HG02678 (cell line): ENCODE data around the gene MUC4.
"Not testable (repeated sequence)": the region's sequence is repeated elsewhere in the genome, so short reads cannot be mapped to it uniquely, and the experiment has no call there.

ENCODE experiments used
- ATAC-seq: cut with Tn5 transposase; IDR thresholded peaks from one replicate; pipeline ENCODE4 v1.9.1; 2021; ENCODE audit warnings: mild to moderate bottlenecking, moderate library complexity; ENCODE audit not compliant: unreplicated experiment

The MUC4 gene

GRCh38 chr3:195836476-195837135 lies 24.9 kb upstream of the MUC4 start:
- no peak for ATAC-seq

DNA sequence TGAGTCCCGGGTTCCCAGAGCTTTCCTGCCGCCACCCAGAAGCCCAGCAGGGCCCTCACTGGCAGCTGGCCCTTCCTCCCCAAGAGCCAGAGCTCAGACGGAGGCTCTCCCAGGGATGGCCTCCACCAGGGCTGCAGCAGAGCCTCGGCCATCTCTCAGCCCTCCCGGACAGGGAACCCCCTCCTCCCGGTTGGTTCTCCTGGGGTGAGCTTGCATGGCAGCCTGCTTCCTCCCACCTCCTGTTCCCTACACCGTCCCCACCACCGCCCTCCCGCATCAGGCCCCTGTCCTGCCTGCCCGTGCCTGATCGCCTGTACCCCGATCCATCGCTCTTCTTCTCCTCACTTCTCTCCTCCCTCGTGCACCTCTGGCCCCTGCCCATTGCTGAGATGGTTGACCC lies 24.1 kb upstream of the MUC4 start:
- ATAC-seq = no peak

DNA sequence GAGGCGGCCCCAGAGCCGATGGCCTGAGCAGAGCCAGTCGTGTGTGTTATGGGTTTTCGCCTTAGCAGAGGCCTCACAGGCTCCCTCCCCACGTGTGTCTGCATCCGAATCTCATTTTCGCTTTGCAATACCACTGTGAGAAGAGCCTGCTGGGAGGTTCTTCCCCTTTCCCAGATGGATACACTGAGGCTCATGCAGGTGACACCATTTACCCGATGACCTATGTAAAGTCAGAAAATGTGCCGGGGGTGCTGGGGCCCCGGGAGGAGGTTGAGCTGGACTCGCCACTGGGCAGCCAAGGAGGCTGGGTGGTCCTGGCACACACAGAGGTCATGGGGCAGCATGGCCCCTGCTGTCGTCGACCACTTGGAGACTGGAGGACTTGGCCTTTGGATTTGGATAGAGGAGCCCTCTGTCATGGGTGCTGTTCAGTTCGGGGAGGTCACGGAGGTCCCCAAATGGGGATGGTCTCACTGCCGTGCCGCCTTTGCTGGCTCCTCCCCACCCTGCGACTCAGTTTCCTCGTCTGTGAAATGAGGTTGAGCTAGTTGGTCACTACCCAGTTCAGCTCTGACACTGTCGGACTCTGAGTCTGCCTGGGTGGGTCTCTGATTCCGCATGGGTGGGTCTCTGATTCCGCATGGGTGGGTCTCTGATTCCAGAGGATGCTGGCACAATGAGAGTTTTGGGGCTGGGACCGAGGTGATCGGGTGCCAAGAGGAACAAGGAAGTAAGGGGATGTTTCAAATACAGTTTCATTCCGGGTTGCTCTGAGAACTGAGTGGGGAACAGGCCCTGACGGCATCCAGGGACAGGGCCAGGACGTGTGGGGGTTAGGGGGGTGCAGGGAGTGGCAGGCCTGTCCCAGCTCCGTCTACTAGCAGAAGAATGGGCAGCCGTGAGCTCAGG lies 23.2 kb upstream of the MUC4 start:
- ATAC-seq = no peak

DNA sequence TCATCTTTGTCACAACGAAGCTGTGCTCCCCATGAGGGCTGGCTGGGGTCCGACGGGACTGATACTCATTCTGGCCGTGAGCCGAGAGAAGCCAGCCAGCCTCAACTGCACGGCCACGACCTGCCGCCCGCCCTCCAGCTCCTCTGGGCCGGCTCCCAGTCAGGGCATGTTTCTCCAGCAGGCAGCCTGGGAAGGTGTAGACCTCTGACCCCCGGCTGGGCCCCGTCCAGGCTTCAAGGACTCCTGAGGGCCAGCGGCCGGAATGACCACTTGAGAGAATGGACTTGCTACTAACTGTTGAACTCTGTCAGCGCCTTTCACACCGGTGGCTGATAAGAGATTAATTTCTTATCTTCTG lies 18.1 kb upstream of the MUC4 start:
- no peak for ATAC-seq

DNA sequence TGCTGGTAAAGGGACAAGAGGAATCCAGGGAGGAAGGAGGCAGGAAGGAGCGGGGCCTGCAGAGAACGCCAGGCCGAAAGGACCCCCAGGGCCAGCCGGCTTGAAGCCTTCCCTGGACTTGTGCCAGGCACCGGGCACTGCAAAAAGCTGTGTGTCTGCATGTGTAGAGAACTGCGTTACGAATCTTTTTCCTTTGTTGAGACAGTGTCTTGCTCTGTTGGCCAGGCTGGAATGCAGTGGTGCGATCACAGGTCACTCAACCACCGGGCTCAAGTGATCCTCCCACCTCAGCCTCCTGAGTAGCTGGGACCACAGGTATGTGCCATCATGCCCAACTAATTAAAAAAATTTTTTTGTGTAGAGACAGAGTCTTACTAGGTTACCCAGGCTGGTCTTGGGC lies 17.0 kb upstream of the MUC4 start:
- no peak for ATAC-seq

DNA sequence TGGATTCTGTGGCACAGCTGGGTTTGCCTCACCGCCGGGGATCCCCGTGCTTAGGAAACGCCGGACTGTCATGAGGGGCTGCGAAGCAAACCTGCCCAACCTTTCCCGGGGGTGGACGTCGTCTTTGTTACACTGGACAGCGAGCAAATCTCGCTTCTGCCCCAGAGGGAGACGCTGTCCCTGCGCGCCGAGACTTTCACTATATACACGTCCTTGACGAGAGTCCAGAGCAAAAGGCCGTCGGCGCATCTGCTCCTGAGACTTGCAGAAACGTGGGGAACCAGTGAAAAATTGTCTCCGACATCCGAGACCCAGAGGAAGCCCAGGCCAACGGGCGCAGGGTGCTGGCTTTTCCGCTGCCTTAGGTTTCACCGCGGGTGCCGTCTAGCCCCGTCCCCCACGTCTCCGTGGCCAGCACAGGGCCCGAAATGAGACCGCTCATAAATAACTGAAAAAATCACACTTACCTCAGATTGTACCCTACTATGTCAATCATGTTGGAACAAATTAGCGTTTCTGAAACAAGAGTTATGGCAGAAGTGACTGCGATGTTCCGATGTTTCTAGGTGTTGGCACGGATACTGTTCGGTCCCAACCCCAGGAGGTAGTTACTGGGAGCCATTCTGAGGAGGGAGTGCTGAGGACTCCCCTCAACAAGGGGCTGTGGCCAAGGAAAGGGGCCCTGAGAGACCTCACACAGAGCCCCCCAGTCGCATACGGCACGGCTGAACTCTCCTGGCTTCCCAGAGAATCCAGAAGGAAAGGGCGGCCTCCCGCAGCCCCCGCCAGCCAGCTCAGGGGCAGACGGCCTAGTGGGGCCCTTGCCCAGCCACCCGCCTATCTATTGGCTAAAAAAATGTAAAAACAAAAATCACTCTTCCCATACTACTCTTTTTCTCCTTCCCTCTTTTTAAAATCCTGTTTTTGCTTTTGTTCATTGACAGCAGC lies 14.4 kb upstream of the MUC4 start:
- no peak for ATAC-seq

DNA sequence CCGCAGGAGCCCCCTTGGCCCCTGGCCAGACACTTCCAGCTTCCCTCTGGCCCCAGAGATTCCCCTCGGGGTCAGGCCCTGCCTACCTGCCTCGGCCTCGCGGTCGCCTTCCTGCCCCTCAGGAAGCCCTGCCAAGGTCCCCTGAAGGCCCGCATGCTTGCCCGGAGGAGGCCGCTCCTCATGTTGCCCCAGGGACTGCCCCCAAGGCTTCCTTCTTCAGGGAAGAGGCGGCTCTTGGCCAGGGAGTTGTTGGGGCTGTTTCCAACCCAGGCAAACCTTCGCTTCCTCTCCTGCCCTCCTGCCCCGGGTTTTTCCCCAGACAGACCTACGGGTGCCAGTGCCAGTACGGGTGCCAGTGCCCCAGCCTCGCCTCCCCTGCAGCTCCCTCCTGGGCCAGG lies 13.5 kb upstream of the MUC4 start:
- ATAC-seq = no peak

DNA sequence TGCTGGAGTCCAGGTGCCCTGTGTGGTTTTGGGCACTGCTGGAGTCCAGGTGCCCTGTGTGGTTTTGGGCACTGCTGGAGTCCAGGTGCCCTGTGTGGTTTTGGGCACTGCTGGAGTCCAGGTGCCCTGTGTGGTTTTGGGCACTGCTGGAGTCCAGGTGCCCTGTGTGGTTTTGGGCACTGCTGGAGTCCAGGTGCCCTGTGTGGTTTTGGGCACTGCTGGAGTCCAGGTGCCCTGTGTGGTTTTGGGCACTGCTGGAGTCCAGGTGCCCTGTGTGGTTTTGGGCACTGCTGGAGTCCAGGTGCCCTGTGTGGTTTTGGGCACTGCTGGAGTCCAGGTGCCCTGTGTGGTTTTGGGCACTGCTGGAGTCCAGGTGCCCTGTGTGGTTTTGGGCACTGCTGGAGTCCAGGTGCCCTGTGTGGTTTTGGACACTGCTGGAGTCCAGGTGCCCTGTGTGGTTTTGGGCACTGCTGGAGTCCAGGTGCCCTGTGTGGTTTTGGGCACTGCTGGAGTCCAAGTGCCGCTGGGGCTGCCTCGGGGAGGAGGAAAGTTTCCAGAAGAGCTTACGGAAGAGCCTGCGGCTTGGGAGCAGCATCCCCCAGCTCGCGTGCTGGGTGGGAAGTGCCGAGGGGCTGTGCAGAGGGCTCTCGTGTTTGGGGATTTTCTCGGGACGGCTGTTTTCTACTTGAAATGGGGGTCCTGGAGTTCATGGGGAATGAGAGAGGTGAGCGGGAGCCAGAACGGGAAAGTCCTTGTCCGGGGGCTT lies 12.9 kb upstream of the MUC4 start:
- not testable (repeated sequence) for ATAC-seq

DNA sequence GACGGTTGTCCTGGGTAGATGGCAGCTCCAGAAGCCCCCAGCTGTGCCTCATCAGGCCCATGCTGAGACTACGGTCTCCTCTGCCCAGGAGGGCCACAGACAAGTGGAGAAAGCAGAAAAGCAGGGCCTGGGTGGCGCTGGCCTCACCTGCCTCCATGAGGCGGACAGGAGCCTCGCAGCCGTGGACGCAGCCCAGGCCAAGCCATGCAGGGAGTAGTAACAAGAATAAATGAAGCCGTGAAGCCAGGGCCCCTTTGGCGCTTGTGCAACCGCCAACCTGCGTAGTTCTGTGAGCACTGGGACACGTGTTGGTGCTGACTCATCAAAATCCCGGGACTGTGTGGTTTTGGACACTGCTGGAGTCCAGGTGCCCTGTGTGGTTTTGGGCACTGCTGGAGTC lies 12.3 kb upstream of the MUC4 start:
- ATAC-seq = no peak

DNA sequence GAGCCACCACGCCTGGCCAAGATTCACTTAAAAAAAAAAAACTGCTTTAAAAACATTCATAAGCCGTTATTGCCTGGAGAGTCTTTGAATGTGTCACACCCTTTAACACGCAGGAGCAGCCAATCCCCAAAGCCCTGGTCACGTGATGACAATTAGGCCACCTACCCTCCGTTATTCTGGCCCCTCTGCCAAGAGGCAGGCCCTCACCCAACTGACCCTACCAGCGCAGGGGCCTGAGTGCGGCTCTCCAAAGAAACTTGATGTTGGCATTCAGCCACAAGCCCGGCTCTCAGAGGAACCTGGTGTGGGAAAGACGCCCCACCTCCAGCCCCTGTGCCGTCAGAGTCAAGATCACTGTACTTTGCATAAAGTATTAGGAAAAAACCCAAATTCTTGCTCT lies 11.6 kb upstream of the MUC4 start:
- ATAC-seq = no peak

DNA sequence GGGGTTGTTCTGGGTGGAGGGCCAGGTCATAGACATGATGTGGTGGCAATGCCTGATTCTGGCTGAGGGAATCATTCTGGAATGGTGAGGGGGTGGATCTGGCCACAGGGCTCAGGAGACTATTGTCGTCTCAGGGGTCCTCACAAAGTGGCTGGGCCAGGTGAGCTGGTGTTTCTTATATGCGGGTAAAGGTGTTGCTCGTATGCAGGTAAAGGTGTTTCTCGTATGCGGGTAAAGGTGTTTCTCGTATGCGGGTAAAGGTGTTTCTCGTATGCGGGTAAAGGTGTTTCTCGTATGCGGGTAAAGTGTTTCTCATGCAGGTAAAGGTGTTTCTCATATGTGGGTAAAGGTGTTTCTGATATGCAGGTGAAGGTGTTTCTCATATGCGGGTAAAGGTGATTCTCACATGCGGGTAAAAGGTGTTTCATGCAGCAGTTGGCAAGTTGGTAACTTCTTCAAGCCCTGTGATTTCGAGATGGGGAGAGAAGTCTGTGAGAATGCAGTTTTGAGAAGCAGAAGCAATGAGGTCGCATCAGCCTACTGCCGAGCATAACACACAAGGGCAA lies 10.5 kb upstream of the MUC4 start:
- ATAC-seq = no peak

GRCh38 chr3:195821403-195822130 lies 9.8 kb upstream of the MUC4 start:
- ATAC-seq = no peak

GRCh38 chr3:195820901-195821300 lies 9.2 kb upstream of the MUC4 start:
- no peak for ATAC-seq

DNA sequence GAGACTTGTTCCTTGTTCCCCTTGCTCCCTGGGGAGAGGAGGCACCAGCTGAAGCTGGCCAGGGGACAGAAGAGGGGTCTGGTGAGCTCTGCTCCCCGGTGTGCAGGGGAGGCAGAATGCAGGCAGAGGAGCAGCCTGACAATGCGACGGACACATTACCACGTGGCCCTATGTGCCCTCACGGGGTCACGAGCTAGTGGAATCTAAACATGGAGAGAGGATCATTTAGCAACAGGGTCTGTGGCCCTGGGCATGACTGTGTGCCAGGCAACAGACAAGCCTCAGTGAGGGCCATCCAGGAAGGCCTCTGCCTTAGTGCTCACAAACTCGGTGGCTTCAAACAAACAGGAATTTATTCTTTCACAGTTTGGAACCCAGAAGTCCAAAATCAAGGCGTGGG lies 8.5 kb upstream of the MUC4 start:
- ATAC-seq = no peak

DNA sequence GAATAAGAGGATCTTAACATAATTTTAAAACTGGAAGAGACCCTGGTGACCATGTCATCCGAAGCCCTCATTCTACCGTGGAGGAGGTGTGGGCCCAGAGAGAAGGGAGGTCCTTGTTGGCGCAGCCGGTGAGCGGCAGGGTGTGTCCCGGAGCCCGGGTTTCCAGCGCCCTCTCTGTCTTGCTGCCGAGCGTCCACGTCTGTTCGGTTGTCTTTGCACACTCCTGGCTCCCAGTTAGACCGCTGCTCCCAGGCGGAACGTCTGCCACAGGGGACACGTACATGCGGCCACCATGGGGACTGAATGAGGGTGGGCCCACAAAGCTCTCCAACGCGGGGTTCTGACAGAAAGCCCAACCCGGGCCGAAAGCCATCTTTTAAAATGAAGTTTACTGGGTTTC lies 6.6 kb upstream of the MUC4 start:
- no peak for ATAC-seq

GRCh38 chr3:195817578-195818135 lies 5.9 kb upstream of the MUC4 start:
- ATAC-seq = no peak

GRCh38 chr3:195816276-195816913 lies 4.7 kb upstream of the MUC4 start:
- not testable (repeated sequence) for ATAC-seq

DNA sequence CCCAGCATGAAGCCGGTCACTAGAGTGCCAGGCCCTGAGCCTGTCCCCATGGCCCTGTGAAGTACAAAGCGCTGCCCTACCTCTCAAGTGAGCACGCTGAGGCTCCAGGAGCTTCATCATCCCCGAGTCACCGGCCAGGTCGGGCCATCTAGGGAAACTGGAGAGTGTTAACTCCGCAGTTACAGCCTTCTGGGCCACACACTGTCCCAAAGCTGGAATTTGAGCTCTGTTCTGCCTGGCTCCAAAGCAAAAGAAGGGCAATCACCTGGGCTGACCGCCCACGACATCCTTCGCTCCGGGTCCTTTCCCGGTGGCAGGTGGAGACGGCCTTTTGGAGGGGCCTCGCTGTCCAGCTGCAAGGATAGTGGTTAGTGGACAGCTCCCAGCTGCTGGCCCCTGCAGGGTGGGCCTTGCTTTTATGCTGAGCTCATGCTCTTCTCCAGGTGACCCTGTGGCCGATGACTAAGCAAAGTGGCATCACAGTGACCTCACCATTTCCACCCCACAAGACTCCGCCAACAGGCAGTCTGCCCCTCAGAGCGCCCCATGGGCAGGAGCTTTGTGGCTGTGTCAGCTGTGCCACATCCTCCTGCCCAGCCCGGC lies 3.5 kb upstream of the MUC4 start:
- no peak for ATAC-seq
